GM18526 (cell line): ENCODE results near the gene CCNH.

ENCODE experiments used
- POLR2A ChIP-seq: IDR thresholded peaks from 3 replicates; pipeline ENCODE4 v1.6.1; 2011; ENCODE audit not compliant: insufficient read length; ENCODE audit errors: extremely low read depth

CCNH gene

GRCh38 chr5:87354496-87354895, 58.2 kb downstream of the CCNH start:
- TF ChIP-seq POLR2A, result no peak

DNA sequence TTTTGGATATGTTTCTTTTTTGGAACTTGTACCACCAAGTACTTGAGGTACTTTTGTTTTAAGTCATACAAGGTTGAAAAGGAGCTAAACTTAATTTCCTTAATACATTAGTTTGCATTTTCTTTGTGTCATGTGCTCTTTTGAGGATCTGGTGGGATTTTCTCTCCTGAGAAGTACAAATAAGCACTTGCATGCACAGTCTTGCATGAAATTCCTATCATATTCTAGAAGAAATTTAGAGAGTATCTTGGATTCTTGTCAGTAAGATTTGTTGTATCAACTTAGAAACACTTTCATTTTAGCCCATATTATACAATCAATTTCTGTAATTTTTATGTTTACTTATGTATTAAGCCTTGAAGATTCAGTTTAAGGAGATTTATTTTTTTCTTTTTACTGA, 64.9 kb downstream of the CCNH start:
- TF ChIP-seq POLR2A, result no peak

DNA sequence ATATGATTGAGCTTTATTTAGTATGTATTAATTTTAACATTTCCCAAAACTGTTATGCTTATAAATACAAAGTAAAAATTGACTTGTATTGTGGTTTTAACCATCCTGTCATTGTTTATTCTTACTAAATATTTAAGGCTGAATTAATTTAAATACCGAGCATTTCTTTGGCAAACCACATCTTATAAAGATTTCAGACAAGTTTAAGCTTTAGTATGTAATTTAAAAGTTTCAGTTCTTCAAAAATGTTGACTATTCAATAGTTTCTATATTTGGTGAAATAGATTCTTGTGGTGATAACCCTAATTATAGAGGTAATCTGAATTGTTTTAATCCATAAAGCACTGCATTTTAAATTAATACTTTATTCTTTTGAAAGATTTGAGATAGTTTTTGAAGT, 65.5 kb downstream of the CCNH start:
- TF ChIP-seq POLR2A, result no peak
